Measurements from ENCODE around the gene AKR7A2.

Gene AKR7A2

DNA sequence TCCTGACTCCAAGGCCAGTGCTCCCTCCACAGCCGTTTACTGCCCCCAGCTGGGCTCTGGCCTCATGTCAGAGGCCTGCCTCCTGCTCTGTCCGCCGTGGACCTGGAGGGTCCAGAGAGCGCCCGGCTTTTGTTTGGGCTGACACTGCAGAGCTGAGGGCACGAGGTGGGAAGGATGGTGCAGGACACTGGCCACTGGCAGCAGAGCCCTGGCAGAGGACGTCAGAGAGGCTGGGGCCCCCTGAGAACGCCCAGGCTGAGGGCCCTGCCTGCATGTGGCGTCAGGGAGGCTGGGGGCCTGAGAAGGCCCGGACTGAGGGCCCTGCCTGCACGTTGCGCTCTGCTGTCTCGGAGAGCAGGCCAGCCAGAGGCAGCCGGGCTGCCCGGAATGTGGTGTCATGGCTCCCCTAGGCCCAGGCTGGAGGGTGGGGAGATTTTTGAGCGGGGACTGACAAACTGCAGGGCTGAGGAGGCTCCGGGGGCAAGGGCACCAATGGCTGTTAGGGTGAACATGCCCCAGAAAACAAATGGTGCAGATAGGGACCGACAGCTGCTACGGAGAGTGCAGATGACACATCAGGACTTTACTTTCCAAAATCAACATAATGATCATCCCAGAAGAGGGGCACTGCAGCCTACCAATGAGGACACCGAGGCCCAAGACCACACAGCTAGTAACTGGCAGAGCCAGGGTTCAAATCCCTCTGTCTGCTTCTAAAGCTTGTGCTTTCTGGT, 31.8 kb upstream of the AKR7A2 start:
- no peak for DNase-seq (ENCODE audit: low read depth in 1 of 2, low spot score in 1 of 2)

DNA sequence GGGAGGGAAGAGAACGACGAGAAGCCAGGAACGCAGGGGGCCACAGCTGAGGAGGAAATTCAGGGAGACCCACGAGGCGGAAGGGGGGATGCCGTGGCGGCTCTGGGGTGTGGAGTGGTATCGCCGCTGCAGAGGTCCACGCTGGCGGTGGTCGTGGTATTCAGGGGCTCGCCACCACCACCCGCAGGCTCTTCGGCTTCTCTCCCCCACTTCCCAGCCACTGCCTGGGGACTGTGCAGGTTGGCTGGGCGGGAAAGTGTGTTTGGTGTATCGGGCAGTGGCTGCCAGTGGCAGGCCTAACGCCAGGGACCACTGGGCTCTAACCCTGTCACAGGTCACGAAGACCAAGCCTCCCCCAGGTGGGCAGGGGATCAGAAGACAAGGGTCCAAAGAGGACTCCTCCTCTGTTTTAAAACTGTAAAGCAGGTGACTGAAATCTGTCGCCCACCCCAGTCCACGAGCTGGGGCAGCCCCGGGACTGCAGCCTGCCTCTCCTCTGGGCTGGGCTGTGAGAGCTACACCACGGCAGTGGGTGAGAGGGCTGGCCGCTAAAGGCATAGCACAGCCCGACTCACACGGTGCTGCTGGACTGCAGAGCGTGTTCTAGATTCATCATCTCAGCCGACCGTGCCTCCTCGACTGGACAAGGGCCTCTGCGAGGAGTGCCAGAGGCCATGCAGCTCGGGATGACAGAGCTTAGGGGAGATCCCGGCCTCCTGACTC, 31.1 kb upstream of the AKR7A2 start:
- DNase-seq (ENCODE audit: low read depth in 1 of 2, low spot score in 1 of 2) = no peak

- DNase-seq (ENCODE audit: low read depth in 1 of 2, low spot score in 1 of 2) = no peak
Observed at GRCh38 chr1:19342062-19342750, 30.3 kb upstream of the AKR7A2 start.

- DNase-seq (ENCODE audit: low read depth in 1 of 2, low spot score in 1 of 2) = peak; percentile 65 to 67
Observed at GRCh38 chr1:19341201-19342061, 29.5 kb upstream of the AKR7A2 start.

DNA sequence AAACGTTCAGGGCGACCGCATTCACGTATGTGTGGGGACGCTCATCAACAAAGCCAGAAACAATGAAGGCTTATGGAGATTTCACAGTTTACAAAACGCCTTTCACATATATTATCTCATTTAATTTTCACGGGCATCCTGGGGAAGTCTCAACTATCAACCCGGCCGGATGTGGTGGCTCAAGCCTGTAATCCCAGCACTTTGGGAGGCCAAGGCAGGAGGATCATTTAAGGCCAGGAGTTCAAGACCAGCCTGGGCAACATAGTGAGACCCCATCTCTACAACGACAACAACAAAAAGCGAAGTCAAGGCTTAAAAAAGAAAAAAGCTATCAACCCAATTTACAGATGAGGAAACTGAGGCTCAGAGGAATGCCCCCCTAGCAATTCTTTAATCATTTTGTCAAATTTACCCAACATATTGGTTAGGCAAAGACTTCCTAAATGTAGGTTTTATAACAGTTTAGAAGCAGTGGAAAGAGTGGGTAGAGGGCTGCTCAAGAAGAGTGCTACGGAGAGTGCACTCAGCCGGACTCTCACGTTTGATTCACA, 28.5 kb upstream of the AKR7A2 start:
- DNase-seq (ENCODE audit: low read depth in 1 of 2, low spot score in 1 of 2) = no peak

GRCh38 chr1:19339214-19339861, 27.4 kb upstream of the AKR7A2 start:
- DNase-seq (ENCODE audit: low read depth in 1 of 2, low spot score in 1 of 2) = no peak

GRCh38 chr1:19338323-19338762, 26.4 kb upstream of the AKR7A2 start:
- DNase-seq (ENCODE audit: low read depth in 1 of 2, low spot score in 1 of 2) = no peak

- DNase-seq (ENCODE audit: low read depth in 1 of 2, low spot score in 1 of 2) = no peak
Observed at GRCh38 chr1:19337289-19337688, 25.3 kb upstream of the AKR7A2 start.

DNA sequence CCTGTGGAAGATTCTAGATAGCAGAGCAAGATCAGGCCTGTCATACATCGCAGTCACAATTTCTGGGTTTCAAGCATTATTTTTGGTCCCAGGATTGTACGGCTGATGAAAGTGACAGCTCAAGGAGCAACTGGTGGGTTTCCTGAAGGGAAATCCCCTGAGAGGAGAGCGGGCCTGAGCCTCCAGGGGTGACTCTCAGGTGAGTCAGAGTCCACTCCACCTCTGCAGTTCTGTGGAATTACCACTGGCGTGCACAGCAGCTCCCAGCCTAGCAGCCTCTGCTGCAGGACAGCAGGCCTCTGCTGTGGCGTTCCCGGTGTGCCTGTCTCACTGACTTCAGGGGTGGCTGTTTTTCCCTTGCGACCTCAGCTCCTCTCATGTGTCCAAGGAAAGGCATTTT, 24.6 kb upstream of the AKR7A2 start:
- peak; percentile 16 to 59 for DNase-seq (ENCODE audit: low read depth in 1 of 2, low spot score in 1 of 2)

GRCh38 chr1:19333587-19334354, 21.8 kb upstream of the AKR7A2 start:
- DNase-seq (ENCODE audit: low read depth in 1 of 2, low spot score in 1 of 2) = no peak

DNA sequence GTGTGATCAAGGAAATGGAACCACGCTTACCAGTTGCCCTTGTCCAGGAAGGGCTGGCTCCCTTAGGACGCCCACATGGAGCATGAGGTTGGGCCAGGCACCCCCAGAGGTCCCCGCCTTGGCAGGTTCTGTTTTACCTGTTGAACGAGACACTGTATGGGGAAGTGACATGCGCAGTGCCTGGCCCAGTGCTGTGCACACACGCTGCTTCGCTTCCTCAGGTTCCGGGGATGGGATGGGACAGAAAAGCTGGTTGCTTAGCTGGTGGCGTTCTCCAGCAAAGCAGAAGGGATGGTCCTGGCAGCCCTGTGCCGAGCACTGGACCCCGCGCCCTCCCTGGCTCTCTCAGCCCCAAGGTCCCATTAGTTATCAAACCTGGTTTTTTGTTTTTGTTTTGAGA, 20.9 kb upstream of the AKR7A2 start:
- no peak for DNase-seq (ENCODE audit: low read depth in 1 of 2, low spot score in 1 of 2)

GRCh38 chr1:19331262-19331878, 19.4 kb upstream of the AKR7A2 start:
- DNase-seq (ENCODE audit: low read depth in 1 of 2, low spot score in 1 of 2) = no peak

DNA sequence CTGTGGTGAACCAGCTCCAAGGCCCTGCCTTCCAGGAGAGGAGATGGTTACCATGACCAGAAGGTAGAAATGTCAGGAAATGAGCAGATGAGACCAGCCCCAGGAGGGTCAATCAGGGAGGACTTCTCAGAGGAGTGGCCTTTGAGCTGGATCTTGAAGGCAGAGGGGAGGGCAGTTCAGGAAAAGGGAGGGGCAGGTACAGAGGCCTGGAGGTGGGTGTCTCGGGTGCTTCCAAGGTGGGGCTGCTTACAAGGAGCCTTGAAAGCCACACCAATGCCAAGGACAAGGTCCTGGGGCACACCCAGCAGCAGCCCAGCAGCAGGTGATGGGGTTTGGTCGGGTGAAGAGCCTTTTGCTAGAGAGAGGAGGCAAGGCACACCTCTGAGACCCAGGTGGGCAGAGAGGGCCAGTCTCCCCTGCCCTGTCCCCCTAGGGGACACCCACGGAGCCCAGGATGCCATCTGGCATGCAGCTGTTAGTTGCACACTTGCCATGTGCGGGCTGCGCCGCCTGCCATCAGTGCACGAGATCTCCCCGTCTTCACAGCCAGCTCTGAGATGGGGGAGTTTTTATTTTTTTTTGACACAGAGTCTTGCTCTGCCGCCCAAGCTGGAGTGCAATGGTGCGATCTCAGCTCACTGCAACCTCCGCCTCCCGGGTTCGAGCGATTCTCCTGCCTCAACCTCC, 18.6 kb upstream of the AKR7A2 start:
- no peak for DNase-seq (ENCODE audit: low read depth in 1 of 2, low spot score in 1 of 2)

GRCh38 chr1:19329611-19330010, 17.7 kb upstream of the AKR7A2 start:
- no peak for DNase-seq (ENCODE audit: low read depth in 1 of 2, low spot score in 1 of 2)

- DNase-seq (ENCODE audit: low read depth in 1 of 2, low spot score in 1 of 2) = no peak
Observed at GRCh38 chr1:19329188-19329587, 17.2 kb upstream of the AKR7A2 start.

DNA sequence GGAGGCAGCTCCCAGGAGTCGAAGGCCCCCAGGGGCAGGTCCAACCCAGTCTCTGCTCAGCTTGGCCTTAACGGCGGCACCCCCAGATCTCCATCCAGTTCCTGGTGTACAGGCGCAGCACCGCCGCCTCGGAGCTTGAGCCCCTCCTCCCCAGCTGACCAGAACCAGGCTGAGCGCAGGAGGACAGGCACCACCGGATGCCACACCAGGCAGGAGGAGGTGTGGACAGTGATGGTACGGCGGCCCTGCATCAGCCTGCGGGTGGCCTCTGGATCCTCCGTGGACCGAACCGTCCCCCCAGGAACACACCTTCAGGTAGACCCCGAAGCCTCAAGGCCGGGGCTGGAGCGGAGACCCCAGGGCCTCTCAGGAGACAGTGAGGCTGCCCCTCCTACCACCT, 16.5 kb upstream of the AKR7A2 start:
- no peak for DNase-seq (ENCODE audit: low read depth in 1 of 2, low spot score in 1 of 2)

DNA sequence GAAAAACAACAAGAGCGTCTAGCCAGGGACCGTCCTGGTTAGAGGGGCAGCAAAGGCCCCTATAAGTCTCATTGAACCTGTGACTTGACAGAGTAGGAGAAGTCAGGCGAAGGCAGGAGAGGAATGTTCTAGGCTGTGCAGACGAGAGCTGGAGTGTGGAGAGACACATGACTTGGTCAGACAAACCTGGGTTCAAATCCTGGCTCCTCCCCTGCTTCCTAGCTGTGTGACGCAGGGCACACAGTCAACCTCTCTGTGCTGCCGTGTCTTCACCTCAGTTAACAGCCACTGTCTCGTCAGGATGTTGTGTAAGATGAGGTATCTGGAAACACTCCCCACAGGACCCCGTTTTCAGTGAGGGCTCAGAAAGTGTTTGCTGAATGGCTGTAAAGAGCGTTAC, 15.8 kb upstream of the AKR7A2 start:
- DNase-seq (ENCODE audit: low read depth in 1 of 2, low spot score in 1 of 2) = no peak

- no peak for DNase-seq (ENCODE audit: low read depth in 1 of 2, low spot score in 1 of 2)
Observed at GRCh38 chr1:19327301-19327700, 15.4 kb upstream of the AKR7A2 start.

GRCh38 chr1:19326748-19327065, 14.8 kb upstream of the AKR7A2 start:
- DNase-seq (ENCODE audit: low read depth in 1 of 2, low spot score in 1 of 2) = no peak

Measured in activated CD4-positive, alpha-beta T cell treated with anti-CD3 and anti-CD28 coated beads, Interleukin-2, amount 50 U/mL, for 24 hours (primary cell).